RWPE2 (cell line): ENCODE results near the gene HSPA8.
A peak's percentile ranks its signal among the peaks of the same experiment; 100 is the strongest.

ENCODE experiments used
- ATAC-seq: fragments of 200-7000 bp; cut with Tn5 transposase; 3 replicates; pipeline ENCODE4 v1.9.1; 2021; ENCODE audit warnings: low read depth
- DNase-seq: peaks from one replicate; pipeline ENCODE4 v3.0.0-alpha.2; 2020; ENCODE audit warnings: low spot score
- H3K27ac ChIP-seq: fragments of 450-650 bp; 2 replicates; pipeline ENCODE4 v1.5.1; 2017; ENCODE audit warnings: mild to moderate bottlenecking; ENCODE audit not compliant: poor library complexity, severe bottlenecking
- H3K27me3 ChIP-seq: fragments of 250-450 bp; sonication (Bioruptor Pico); 2 replicates; pipeline ENCODE4 v1.5.1; 2021; ENCODE audit warnings: mild to moderate bottlenecking, moderate library complexity; ENCODE audit not compliant: insufficient read depth, poor library complexity, severe bottlenecking
- H3K36me3 ChIP-seq: fragments of 250-450 bp; sonication (Bioruptor Pico); 2 replicates; pipeline ENCODE4 v1.5.1; 2020; ENCODE audit warnings: low read depth, mild to moderate bottlenecking, moderate library complexity
- H3K4me1 ChIP-seq: fragments of 250-450 bp; sonication (Bioruptor Pico); 2 replicates; pipeline ENCODE4 v1.5.1; 2021; ENCODE audit warnings: mild to moderate bottlenecking, moderate library complexity; ENCODE audit not compliant: insufficient read depth, poor library complexity, severe bottlenecking
- H3K4me3 ChIP-seq: fragments of 250-450 bp; sonication (Bioruptor Pico); 2 replicates; pipeline ENCODE4 v1.5.1; 2021; ENCODE audit warnings: mild to moderate bottlenecking, moderate library complexity; ENCODE audit not compliant: severe bottlenecking
- H3K9me3 ChIP-seq: fragments of 250-450 bp; sonication (Bioruptor Pico); 2 replicates; pipeline ENCODE4 v1.5.1; 2021; ENCODE audit warnings: mild to moderate bottlenecking, moderate library complexity; ENCODE audit not compliant: severe bottlenecking
- TF ChIP-seq, protein P1 (sequence below): fragments of 450-650 bp; IDR thresholded peaks from one replicate; pipeline ENCODE4 v1.5.1; 2017; ENCODE audit warnings: mild to moderate bottlenecking, moderate library complexity; ENCODE audit not compliant: poor library complexity, severe bottlenecking

HSPA8 gene

DNA sequence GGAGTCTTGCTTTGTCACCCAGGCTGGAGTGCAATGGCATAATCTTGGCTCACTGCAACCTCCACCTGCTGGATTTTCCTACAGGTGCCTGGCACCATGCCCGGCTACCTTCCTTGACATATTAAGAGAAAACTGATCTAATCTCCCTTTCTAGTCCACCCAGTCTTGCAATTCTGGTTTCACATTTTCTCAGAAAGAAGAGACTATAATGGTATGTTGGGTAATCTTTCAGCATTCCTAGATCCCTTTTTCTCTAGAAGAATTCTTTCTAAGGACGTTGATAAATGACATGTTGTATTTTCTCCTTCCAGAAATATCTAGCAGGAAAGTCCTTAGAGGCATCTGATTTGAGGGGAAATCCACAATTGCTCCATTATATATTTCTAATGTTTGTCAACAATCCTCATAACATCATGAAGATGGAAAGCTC lies 10.4 kb upstream of the HSPA8 start:
- Histone ChIP-seq H3K27me3 (no peaks in the 10 kb centered on the region), H3K36me3 (peaks cover 23% of the 10 kb centered on the region), H3K4me3 (no peak overlapping the region), H3K9me3 (no peaks in the 10 kb centered on the region), H3K4me1 (no peaks in the 10 kb centered on the region), H3K27ac (no peak overlapping the region)
- TF ChIP-seq, protein P1, sequence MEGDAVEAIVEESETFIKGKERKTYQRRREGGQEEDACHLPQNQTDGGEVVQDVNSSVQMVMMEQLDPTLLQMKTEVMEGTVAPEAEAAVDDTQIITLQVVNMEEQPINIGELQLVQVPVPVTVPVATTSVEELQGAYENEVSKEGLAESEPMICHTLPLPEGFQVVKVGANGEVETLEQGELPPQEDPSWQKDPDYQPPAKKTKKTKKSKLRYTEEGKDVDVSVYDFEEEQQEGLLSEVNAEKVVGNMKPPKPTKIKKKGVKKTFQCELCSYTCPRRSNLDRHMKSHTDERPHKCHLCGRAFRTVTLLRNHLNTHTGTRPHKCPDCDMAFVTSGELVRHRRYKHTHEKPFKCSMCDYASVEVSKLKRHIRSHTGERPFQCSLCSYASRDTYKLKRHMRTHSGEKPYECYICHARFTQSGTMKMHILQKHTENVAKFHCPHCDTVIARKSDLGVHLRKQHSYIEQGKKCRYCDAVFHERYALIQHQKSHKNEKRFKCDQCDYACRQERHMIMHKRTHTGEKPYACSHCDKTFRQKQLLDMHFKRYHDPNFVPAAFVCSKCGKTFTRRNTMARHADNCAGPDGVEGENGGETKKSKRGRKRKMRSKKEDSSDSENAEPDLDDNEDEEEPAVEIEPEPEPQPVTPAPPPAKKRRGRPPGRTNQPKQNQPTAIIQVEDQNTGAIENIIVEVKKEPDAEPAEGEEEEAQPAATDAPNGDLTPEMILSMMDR, result no peak
- DNase-seq (no peak), ATAC-seq (no peak)

DNA sequence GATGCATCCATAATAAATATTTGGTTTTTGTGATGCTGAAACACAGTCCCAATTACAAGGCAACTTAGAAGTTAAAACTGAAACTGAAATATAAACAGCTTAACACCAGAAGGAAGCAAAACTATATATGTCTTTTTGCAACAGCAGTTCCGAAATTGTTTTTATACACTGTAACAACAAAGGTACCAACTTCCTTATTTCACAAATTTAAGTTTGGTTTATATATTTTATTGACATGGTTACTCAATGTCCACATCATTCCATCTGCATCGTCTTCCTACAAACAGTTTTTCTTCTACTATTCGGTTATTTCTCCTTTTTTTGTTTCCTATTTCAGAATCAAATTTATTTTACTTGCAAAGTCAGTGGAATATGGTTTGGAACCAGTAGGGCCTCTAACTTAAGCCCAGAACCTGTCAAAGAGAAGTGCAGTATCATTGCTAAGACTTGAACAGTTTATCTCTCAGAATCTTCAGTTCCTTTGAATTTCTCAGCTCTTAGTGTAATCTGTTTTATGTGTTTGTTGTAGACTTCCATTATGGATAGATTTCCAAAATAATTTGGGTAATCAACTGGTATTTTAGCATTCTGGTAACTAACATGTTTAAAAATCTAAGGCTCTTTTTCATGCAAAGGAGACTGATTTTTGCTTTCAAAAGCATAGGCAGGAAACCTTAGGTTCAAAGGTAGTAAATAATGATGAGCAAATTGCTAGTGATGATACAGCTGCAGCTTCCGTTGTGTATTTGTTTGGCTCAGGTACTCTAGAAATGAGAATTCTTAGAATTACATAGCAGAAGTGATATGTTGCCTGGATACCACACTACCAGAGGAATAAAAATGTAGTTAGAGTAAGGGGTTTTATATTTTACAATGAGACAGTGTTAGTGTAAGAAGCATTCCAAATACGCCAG lies 8.2 kb upstream of the HSPA8 start:
- peaks cover 21% of the 10 kb centered on the region for H3K36me3 ChIP-seq
- ATAC-seq (no peak), DNase-seq (no peak)
- no peaks in the 10 kb centered on the region for H3K9me3 ChIP-seq
- no peak overlapping the region for H3K27ac ChIP-seq
- no peaks in the 10 kb centered on the region for H3K27me3 ChIP-seq
- H3K4me3 ChIP-seq, result no peak overlapping the region
- H3K4me1 ChIP-seq, result peaks cover 11% of the 10 kb centered on the region
- TF ChIP-seq, protein P1, result no peak

DNA sequence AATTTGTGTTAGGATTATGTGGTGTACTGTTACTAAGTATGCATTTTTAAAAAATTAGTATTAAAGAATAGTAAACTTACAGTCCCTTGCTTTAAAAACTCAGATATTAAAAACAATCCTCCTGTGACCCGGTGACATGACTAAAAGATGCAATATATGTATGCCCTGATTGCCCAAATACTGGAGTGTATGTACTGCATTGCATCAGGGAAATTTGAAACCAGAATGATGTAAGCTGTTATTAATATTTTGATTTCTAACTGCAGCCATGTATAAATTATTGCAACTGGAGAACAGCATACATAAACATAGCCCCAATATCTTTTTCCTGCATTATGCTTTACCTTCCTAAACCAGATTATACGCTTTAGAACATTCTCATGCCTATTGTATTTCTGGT lies 3.7 kb upstream of the HSPA8 start:
- DNase-seq (no peak), ATAC-seq (no peak)
- Histone ChIP-seq H3K36me3 (peaks cover 34% of the 10 kb centered on the region), H3K27me3 (no peaks in the 10 kb centered on the region), H3K9me3 (no peaks in the 10 kb centered on the region), H3K4me1 (peaks cover 21% of the 10 kb centered on the region), H3K27ac (no peak overlapping the region), H3K4me3 (no peak overlapping the region)
- TF ChIP-seq, protein P1, result no peak

DNA sequence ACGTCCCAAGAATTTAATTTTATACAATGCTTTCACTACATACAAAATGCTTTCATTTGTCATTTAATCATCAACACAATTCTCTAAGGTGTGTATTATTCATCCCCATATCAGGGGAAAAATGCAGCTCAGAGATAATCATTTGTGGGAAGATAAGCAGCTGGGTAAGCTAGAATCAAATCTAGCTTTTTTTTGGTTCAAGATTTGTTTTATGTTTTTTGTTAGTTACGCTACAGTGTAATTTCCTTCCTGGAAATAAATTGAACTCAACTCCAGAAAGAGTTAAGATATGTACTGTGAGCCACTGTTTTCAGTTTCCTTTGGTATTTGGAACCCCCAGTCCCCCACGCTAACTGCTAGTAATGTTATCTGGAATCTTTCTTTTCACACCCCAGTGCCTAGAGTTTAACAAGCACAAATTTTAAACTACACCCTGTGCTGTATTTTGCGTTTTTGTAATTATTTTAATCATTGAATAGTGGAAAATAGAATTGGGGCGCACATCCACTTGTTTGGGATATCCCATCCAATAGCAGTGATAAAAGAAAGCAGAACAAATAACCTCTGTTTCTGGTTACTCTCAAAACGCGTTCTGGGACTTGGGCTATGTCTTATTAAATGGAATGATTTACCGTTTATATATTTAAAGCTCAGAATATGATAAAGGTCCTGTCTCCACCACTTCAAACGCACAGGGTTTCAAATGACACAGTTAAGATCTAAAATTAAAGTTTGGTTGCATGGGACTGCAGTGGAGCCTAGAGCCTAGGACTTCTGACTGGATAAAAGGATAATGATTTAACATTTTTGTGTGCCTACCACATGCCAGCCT lies 2.1 kb upstream of the HSPA8 start:
- no peak for ATAC-seq
- H3K4me3 ChIP-seq, result peak overlapping the region; percentile 96

More for the DNA sequence above, 2.1 kb upstream of the HSPA8 start:
- DNase-seq, result no peak
- H3K27me3 ChIP-seq, result no peaks in the 10 kb centered on the region
- peaks cover 26% of the 10 kb centered on the region for H3K4me1 ChIP-seq
- no peaks in the 10 kb centered on the region for H3K9me3 ChIP-seq
- TF ChIP-seq, protein P1, result no peak
- peak overlapping the region; percentile 92 for H3K27ac ChIP-seq
- H3K36me3 ChIP-seq, result peaks cover 45% of the 10 kb centered on the region
